Lower lobe of right lung (tissue), 2 donors: ENCODE measurements around the gene KRT15. TPM values are rescaled to one million over a fixed set of nuclear protein-coding genes. Genes with fewer than 3 reads are reported as not detected.
A peak's percentile ranks its signal among the peaks of the same experiment; 100 is the strongest.

ENCODE experiments used
- ATAC-seq, 2 donors: fragments of 200-7000 bp; cut with Tn5 transposase; one replicate each; pipeline ENCODE4 v1.9.1; 2020 to 2022; ENCODE audit warnings: mild to moderate bottlenecking in 2 of 2, moderate library complexity in 2 of 2
- DNase-seq: peaks from one replicate; pipeline ENCODE4 v3.0.0-alpha.2; 2020
- H3K27ac ChIP-seq: fragments of 200-600 bp; one replicate; pipeline ENCODE4 v1.8.0; 2022
- H3K27me3 ChIP-seq: fragments of 200-600 bp; one replicate; pipeline ENCODE4 v1.8.0; 2022; ENCODE audit warnings: low read depth
- H3K36me3 ChIP-seq: fragments of 200-600 bp; one replicate; pipeline ENCODE4 v1.8.0; 2022; ENCODE audit warnings: mild to moderate bottlenecking
- H3K4me1 ChIP-seq: fragments of 200-600 bp; one replicate; pipeline ENCODE4 v1.8.0; 2022
- H3K4me3 ChIP-seq: fragments of 200-600 bp; one replicate; pipeline ENCODE4 v1.8.0; 2022; ENCODE audit warnings: mild to moderate bottlenecking
- H3K9me3 ChIP-seq: fragments of 200-600 bp; one replicate; pipeline ENCODE4 v1.8.0; 2022
- intact Hi-C: fragments of 100-400 bp; cut with DNase I; formaldehyde crosslinking; loops from one replicate; pipeline ENCODE4 v1.11.0; 2022
- total RNA-seq: library from RNA; stranded (reverse); fragmentation: NEBNext Ultra II Directional; extraction: Animal tissue kit (Norgen Biotek cat#: 25700); gene quantifications from one replicate; pipeline ENCODE4 v1.2.1, GENCODE V29; 2021
- TF ChIP-seq, protein P1 (sequence below): fragments of 200-600 bp; IDR thresholded peaks from one replicate; pipeline ENCODE4 v1.8.0; 2022; ENCODE audit warnings: antibody characterized with exemption, mild to moderate bottlenecking
- donor health status: DM: no; HTN: yes; CAD: no; lungs with severe emphysema.

The KRT15 gene
- total RNA-seq, 1 donor from 2014 or later, result 9.0 TPM

DNA sequence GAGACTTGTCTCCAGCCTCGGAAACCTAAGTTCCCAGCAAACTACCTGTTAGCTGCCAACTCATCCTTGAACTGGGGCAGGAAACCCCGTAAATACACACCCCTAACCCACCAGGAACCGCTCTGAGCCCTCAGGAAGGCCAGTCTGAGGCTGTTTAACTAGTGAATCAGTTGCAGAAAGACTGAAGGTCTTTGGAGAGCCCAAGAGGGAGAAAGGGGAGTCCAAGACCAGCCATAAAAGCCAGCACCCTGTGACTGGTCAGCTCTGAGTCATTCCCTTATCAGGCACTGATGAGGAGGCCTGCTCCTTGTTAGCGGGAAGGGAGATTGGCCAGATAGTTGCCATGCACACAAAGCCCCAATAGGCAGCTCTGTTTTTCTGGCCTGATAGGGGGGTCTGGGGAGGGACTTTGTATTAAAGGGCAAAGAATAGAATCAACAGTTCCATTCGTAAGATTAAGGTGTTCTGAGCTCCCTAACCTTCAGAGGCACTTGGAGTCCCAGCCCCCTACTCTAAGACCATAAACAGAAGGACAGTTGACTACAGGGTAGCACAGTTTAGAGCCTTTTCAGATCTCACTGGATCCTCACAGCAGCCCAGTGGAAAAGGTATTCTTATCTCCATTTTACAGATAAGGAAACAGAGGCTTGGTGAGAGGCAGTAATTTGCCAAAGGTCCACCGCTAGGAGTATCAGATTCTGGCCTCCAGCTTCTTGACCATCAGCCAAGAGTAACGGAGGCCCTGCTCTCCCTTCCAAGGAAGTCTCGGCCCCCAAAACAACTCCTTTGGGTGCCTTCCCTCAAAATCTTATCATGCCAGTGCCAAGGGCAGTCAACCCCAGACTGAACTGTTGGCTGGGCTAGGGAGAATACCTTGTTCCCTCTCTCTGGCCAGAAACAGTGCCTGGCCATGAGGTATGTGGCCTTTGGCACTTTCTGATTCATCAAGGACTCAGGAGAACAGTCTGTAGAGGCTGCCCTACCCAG, 11.7 kb upstream of the KRT15 start:
- no peak for DNase-seq
- Histone ChIP-seq H3K9me3 (no peaks in the 10 kb centered on the region), H3K27me3 (peaks cover 36% of the 10 kb centered on the region), H3K27ac (peak overlapping the region; percentile 89), H3K36me3 (no peaks in the 10 kb centered on the region), H3K4me1 (peaks cover 13% of the 10 kb centered on the region), H3K4me3 (no peak overlapping the region)
- ATAC-seq, result peak; percentile 30 to 62
- TF ChIP-seq, protein P1, sequence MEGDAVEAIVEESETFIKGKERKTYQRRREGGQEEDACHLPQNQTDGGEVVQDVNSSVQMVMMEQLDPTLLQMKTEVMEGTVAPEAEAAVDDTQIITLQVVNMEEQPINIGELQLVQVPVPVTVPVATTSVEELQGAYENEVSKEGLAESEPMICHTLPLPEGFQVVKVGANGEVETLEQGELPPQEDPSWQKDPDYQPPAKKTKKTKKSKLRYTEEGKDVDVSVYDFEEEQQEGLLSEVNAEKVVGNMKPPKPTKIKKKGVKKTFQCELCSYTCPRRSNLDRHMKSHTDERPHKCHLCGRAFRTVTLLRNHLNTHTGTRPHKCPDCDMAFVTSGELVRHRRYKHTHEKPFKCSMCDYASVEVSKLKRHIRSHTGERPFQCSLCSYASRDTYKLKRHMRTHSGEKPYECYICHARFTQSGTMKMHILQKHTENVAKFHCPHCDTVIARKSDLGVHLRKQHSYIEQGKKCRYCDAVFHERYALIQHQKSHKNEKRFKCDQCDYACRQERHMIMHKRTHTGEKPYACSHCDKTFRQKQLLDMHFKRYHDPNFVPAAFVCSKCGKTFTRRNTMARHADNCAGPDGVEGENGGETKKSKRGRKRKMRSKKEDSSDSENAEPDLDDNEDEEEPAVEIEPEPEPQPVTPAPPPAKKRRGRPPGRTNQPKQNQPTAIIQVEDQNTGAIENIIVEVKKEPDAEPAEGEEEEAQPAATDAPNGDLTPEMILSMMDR, result no peak
- intact Hi-C loops, result no loop called here

DNA sequence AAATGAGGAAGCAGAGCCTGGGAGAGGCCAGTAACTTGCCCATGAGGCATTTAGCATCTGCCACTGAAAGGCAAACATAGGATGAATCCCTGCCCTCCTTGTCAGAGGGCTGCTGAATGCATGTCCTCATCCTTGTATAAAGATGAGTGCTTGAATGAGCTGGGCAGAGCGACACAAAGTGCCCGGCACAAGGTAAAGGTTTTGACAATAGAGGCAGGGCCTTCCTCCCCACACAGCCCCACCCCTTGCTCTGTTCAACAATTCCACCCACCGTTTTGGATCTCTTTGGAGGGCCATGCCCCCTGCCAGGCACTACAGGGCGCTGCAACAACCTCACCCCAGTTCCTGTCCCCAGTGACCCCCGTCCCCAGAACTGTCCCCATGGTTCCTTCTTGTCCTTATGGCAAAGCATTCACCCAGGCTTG, 10.8 kb upstream of the KRT15 start:
- Histone ChIP-seq H3K4me1 (peaks cover 13% of the 10 kb centered on the region), H3K36me3 (peaks cover 3% of the 10 kb centered on the region), H3K27me3 (peaks cover 36% of the 10 kb centered on the region), H3K4me3 (no peak overlapping the region), H3K9me3 (no peaks in the 10 kb centered on the region), H3K27ac (peak overlapping the region; percentile 89)
- TF ChIP-seq, protein P1, result no peak
- DNase-seq (no peak), ATAC-seq (no peak)
- intact Hi-C loops, result no loop called here

DNA sequence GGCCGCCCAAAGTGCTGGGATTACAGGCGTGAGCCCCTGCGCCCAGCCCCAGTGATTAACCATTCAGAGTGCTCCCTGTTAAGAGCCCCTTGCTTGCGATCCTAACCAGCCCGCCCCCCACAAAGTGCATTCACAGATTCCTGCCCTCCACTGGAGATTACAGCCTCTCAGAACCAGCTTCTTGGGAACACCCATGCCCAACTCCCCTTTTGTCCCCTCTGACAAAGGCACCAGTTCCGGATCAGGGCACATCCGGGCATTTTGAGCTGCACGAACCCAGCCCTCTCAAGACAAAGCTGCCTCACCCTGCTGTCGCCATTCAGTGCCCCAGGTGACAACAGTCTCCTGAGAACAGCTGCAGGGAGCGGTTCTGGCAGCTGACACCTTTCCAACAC, 10.3 kb upstream of the KRT15 start:
- Histone ChIP-seq H3K9me3 (no peaks in the 10 kb centered on the region), H3K27ac (peak overlapping the region; percentile 89), H3K4me3 (peak overlapping the region; percentile 3), H3K36me3 (peaks cover 9% of the 10 kb centered on the region), H3K4me1 (peaks cover 16% of the 10 kb centered on the region), H3K27me3 (peaks cover 36% of the 10 kb centered on the region)
- ATAC-seq, result no peak
- intact Hi-C loops, result no loop called here
- no peak for DNase-seq
- TF ChIP-seq, protein P1, result no peak

DNA sequence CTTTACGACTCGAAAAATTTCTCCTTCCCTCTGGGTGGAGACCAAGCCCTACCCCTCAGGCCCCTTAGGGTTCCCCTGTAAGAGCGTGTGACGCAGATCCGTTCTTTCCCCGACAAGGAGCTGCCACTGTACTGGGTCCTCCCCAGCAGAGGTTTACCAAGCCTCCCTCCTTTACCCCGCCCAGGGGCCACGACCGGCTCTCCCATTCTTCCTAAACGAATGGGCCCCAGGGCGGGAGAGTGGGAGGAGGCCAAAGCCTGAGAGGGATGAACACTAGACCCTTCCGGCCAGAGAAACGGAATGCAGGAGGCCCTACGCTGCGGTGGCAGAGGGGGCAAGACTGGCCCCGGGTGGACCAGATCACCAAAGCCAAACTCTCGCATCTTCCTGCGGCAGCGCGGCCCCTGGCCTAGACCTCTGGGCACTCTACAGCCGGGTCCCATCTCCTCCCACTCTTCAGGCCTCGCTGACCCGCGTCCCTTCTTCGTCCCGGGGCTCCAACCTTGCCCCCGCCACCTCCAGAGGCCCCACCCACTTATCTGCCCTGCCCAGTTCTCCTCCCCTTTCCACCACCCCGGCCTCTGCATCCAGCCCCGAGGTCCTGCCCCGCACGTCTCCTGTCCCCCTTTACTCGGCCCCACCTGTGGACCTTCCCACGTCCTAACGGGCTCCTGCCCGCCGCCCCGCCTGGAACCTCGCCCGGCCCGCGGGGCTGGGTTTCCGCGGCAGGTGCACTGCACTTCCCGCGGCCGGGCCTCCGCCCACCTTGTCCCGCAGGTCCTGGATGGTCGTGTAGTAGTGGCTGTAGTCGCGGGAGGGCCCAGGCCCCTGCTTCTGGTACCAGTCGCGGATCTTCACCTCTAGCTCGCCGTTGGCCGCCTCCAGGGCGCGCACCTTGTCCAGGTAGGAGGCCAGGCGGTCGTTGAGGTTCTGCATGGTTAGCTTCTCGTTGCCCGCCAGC, 8.7 kb upstream of the KRT15 start:
- H3K27ac ChIP-seq, result peak overlapping the region; percentile 89
- H3K4me3 ChIP-seq, result peak overlapping the region; percentile 60
- ATAC-seq, result peak; percentile 74 to 80
- H3K27me3 ChIP-seq, result peaks cover 36% of the 10 kb centered on the region
- TF ChIP-seq, protein P1, result no peak
- no peaks in the 10 kb centered on the region for H3K9me3 ChIP-seq
- H3K36me3 ChIP-seq, result peaks cover 11% of the 10 kb centered on the region
- DNase-seq, result peak; percentile 79
- H3K4me1 ChIP-seq, result peaks cover 27% of the 10 kb centered on the region
- intact Hi-C loops, result no loop called here

DNA sequence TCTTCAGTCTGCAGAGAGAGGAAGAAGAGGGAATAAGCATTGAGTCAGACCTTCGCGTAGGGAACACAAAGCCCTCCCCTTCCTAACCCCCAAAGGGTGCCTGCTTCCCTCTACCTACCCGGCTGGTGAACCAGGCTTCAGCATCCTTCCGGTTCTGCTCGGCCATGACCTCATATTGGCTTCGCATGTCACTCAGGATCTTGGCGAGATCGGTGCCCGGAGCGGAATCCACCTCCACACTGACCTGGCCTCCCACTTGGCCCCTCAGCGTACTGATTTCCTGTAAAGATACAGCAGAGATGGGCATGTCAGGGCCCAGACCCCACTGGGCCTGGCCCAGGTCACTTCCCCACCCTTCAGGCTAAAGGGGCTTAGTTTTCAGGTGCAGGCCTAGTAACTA, 5.6 kb upstream of the KRT15 start:
- H3K36me3 ChIP-seq, result peaks cover 11% of the 10 kb centered on the region
- H3K4me1 ChIP-seq, result peaks cover 36% of the 10 kb centered on the region
- TF ChIP-seq, protein P1, result no peak
- H3K27ac ChIP-seq, result peak overlapping the region; percentile 31
- DNase-seq (no peak), ATAC-seq (no peak)
- peak overlapping the region; percentile 7 for H3K4me3 ChIP-seq
- intact Hi-C loops, result no loop called here
- peaks cover 24% of the 10 kb centered on the region for H3K27me3 ChIP-seq
- H3K9me3 ChIP-seq, result no peaks in the 10 kb centered on the region
